ENCODE results near the gene NDNF.
A peak's percentile ranks its signal among the peaks of the same experiment; 100 is the strongest.

The NDNF gene

DNA sequence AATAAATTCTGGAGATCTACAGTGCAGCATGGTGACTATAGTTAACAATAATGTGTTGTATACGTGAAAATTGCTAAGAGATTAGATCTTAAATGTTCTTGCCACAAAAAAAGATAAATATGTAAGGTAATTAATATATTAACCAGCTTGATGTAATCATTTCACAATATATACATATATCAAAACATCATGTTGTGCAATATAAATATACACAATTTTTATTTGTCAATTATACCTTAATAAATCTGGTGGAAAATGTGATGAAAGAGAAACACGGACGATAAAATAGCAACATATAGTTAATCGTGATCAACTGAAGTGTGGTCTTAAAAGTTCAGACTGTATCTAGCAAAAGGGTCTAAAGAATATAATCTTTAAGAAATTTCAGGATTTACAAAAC, 16.5 kb upstream of the NDNF start:
- Mint-ChIP-seq H3K4me1 (no peaks in the 10 kb centered on the region), H3K27ac (no peak overlapping the region), H3K27me3 (no peaks in the 10 kb centered on the region), H3K9me3 (peaks cover 0 to 2% of the 10 kb centered on the region in 2 donors), H3K4me3 (no peak overlapping the region), H3K36me3 (no peaks in the 10 kb centered on the region)
- no peak for DNase-seq
- ATAC-seq (replicated peaks): no peak

- DNase-seq: no peak
- no peaks in the 10 kb centered on the region for H3K9me3 Mint-ChIP-seq
- H3K4me3 Mint-ChIP-seq: no peak overlapping the region
- no peak overlapping the region for H3K27ac Mint-ChIP-seq
- no peaks in the 10 kb centered on the region for H3K36me3 Mint-ChIP-seq
- ATAC-seq (replicated peaks): no peak
- H3K4me1 Mint-ChIP-seq: no peaks in the 10 kb centered on the region
- H3K27me3 Mint-ChIP-seq: peaks cover 10 to 18% of the 10 kb centered on the region in 2 donors
These were observed 7.0 kb upstream of the NDNF start for GRCh38 chr4:121079376-121079775.

- ATAC-seq (replicated peaks) (no peak), DNase-seq (no peak)
- Mint-ChIP-seq H3K27me3 (peaks cover 27 to 31% of the 10 kb centered on the region in 2 donors), H3K9me3 (no peaks in the 10 kb centered on the region), H3K4me1 (peaks cover 5 to 6% of the 10 kb centered on the region in 2 donors), H3K27ac (no peak overlapping the region), H3K4me3 (no peak overlapping the region), H3K36me3 (no peaks in the 10 kb centered on the region)
These were observed 5.2 kb upstream of the NDNF start for GRCh38 chr4:121077496-121077895.

- Mint-ChIP-seq H3K4me1 (peaks cover 9 to 12% of the 10 kb centered on the region in 2 donors), H3K36me3 (no peaks in the 10 kb centered on the region), H3K9me3 (no peaks in the 10 kb centered on the region), H3K4me3 (no peak overlapping the region), H3K27ac (no peak overlapping the region), H3K27me3 (peaks cover 34 to 36% of the 10 kb centered on the region in 2 donors)
- ATAC-seq (replicated peaks) (no peak), DNase-seq (no peak)
These were observed 4.1 kb upstream of the NDNF start for GRCh38 chr4:121076416-121076815.

DNA sequence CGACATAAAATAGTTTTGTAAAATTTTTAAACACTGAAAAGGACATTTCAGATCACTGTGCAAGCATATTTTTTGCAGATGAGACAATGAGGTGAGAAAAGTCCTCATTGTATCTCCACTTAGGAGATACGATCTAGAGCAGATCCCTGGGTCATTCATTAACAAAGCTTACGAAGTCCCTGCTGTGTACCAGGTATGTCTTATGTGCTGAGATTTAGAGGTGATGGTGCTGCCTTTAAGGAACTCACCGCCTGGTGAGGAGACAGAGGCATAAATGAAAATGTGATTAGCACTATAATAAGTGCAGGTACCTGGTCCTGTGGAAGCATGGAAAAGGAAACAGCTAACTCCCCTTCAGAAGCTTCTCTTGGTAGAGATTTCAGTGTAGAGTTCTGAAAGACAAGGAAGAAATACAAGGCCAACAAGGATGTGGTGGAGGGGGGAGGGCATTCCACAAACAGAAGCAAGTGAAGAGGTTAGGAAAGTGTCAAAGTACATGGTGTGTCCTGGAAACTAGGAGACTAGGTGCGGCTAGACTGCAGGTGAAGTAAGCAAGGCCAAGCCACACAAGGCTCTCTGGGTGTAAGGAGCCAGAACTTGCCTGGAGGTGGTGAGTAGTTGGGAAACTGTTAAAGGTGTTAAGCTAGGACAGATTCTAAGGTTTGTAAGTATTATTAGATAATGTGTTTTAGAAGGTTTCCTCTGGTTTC, 1.5 kb upstream of the NDNF start:
- no peak overlapping the region for H3K27ac Mint-ChIP-seq
- ATAC-seq (replicated peaks): no peak
- H3K4me1 Mint-ChIP-seq: peaks cover 13 to 17% of the 10 kb centered on the region in 2 donors
- peaks cover 49 to 62% of the 10 kb centered on the region in 2 donors for H3K27me3 Mint-ChIP-seq
- DNase-seq: no peak
- no peaks in the 10 kb centered on the region for H3K36me3 Mint-ChIP-seq
- H3K4me3 Mint-ChIP-seq: no peak overlapping the region
- no peaks in the 10 kb centered on the region for H3K9me3 Mint-ChIP-seq

DNA sequence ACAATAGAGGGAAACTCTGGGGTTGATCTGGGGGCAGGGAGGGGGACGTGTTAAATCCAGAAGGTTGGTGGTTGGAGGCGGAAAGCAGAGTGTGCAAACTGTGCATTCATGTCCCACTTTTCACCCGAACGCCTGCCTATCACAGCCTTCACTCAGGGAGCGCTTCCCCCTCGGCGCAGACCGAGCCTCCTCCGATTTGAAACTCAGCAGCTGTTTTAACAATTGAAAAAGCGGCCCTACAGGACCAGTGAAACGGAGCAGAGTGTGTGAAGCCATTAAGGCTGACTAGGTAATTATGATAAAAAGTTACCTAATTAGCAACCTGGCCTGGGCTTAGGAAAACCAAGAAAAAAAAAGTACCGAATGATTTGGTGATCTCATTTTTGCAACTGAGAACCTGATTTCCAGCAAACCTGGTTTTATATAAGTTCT, 685 bp upstream of the NDNF start:
- Mint-ChIP-seq H3K9me3 (no peaks in the 10 kb centered on the region), H3K27me3 (peaks cover 49 to 68% of the 10 kb centered on the region in 2 donors), H3K36me3 (no peaks in the 10 kb centered on the region), H3K27ac (no peak overlapping the region), H3K4me3 (peak overlapping the region; percentile 69 to 76), H3K4me1 (peaks cover 13 to 17% of the 10 kb centered on the region in 2 donors)
- ATAC-seq (replicated peaks) (no peak), DNase-seq (no peak)

DNA sequence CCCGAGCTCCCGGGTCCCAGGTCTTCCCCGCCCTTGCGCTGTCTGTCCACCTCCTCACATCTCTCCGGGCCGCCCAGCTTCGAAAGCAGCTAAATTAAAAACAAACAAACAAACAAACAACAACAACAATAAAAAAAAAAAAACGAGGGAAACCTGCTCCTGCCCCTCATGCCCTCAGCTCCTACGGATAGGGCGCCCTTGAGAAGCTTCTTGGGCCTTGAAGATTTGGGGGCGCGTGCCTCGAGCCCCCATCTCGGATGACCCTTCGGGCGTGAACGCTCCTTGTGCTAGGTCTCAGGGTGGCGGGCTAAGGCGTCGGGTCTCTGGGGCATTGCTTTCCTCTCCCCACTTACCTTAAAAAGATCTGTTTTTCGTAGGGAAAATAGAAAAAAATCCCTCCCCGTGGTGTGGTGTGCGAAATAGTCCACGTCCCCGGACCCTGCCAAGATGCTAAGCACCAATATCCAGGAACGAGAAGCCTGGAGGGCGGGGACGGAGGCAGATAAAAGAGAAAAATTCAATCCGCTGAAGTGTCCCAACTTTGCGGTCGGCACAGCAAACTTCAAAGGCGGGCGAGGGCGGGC, 603 bp downstream of the NDNF start:
- H3K4me3 Mint-ChIP-seq: peak overlapping the region; percentile 59 to 65
- DNase-seq: no peak
- H3K4me1 Mint-ChIP-seq: peaks cover 13 to 17% of the 10 kb centered on the region in 2 donors
- ATAC-seq (replicated peaks): no peak
- H3K27ac Mint-ChIP-seq: peak overlapping the region; percentile 65
- no peaks in the 10 kb centered on the region for H3K36me3 Mint-ChIP-seq
- peaks cover 46 to 69% of the 10 kb centered on the region in 2 donors for H3K27me3 Mint-ChIP-seq
- H3K9me3 Mint-ChIP-seq: no peaks in the 10 kb centered on the region

GRCh38 chr4:121070696-121071639, 1.4 kb downstream of the NDNF start:
- DNase-seq (no peak), ATAC-seq (replicated peaks) (peak in 1 of 2 donors; percentile 16)
- Mint-ChIP-seq H3K27ac (peak overlapping the region; percentile 65), H3K9me3 (no peaks in the 10 kb centered on the region), H3K27me3 (peaks cover 46 to 69% of the 10 kb centered on the region in 2 donors), H3K4me1 (peaks cover 13 to 17% of the 10 kb centered on the region in 2 donors), H3K36me3 (no peaks in the 10 kb centered on the region), H3K4me3 (peak overlapping the region; percentile 34 to 65)

DNA sequence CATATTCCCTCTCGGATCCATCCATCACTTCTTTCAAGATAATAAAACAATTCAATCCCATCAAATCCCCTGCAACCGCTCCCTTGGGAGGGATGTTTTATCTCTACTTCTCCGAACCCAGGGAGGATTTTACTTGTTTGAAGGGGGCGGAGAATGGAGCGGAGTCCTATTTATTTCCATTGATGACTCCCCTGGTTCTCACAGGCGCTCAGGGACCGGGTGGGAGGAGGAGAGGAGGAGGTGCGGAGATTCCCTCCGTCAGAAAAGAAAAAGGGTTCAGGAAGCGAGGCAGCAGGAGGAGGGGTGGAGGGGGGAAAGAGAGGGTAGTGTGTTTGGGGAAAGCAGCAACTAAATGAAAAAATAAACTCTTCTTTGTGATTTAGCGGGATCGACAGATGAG, 2.1 kb downstream of the NDNF start:
- Mint-ChIP-seq H3K4me1 (peaks cover 13 to 17% of the 10 kb centered on the region in 2 donors), H3K9me3 (no peaks in the 10 kb centered on the region), H3K36me3 (no peaks in the 10 kb centered on the region), H3K27ac (no peak overlapping the region), H3K4me3 (peak overlapping the region in 1 of 2 donors; percentile 2), H3K27me3 (peaks cover 46 to 69% of the 10 kb centered on the region in 2 donors)
- DNase-seq: no peak
- ATAC-seq (replicated peaks): no peak

GRCh38 chr4:121069430-121069829, 2.9 kb downstream of the NDNF start:
- ATAC-seq (replicated peaks): no peak
- no peak overlapping the region for H3K27ac Mint-ChIP-seq

DNA sequence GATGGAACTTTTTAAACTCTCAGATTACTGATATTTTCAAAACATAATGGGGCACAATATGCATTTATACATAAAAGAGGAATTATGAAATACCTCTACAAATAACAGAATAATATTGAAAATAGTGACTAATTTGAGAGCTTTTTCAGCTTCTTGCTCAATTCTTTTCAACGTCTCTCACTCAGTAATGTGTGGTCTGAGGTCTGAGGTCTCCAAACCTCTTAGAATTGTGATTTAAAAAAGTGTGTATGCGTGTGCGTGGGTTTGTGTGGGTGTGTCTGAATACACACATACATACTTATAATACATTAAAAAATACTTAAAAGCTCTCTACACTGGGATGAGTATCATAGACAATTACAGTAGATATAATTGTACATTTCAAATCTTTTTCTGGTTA, 7.9 kb downstream of the NDNF start:
- no peak for ATAC-seq (replicated peaks)
- no peak for DNase-seq

More at GRCh38 chr4:121069430-121069829, 2.9 kb downstream of the NDNF start:
- peaks cover 41 to 64% of the 10 kb centered on the region in 2 donors for H3K27me3 Mint-ChIP-seq
- H3K36me3 Mint-ChIP-seq: no peaks in the 10 kb centered on the region
- H3K9me3 Mint-ChIP-seq: no peaks in the 10 kb centered on the region
- DNase-seq: no peak
- H3K4me1 Mint-ChIP-seq: peaks cover 13 to 17% of the 10 kb centered on the region in 2 donors
- no peak overlapping the region for H3K4me3 Mint-ChIP-seq

GRCh38 chr4:121062521-121062920, 9.8 kb downstream of the NDNF start:
- Mint-ChIP-seq H3K27me3 (peaks cover 0 to under 1% of the 10 kb centered on the region in 2 donors), H3K27ac (no peak overlapping the region), H3K36me3 (no peaks in the 10 kb centered on the region), H3K4me3 (no peak overlapping the region), H3K4me1 (no peaks in the 10 kb centered on the region), H3K9me3 (no peaks in the 10 kb centered on the region)
- no peak for DNase-seq
- no peak for ATAC-seq (replicated peaks)

More for the DNA sequence above, 7.9 kb downstream of the NDNF start:
- no peaks in the 10 kb centered on the region for H3K9me3 Mint-ChIP-seq
- H3K4me1 Mint-ChIP-seq: no peaks in the 10 kb centered on the region
- H3K27me3 Mint-ChIP-seq: peaks cover 4 to 18% of the 10 kb centered on the region in 2 donors
- H3K27ac Mint-ChIP-seq: no peak overlapping the region
- H3K36me3 Mint-ChIP-seq: no peaks in the 10 kb centered on the region
- no peak overlapping the region for H3K4me3 Mint-ChIP-seq

DNA sequence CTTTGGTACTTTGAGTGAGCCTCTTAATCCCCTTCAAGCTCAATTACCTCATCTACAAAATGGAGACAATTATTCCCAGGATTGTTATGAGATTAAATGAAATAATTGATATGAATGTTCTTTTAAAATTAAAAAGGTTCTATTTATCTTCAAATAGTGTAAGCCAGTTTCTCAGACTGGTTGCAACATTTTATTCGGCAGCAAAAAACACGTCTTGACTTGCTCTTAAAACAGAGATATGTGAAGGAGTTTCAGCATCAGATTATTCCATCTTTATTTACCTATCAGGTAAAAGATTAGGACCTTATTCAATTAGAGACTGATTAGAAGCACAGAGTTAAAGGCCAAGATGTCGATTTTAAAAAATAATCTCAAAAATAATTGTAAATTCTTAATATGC, 10.5 kb downstream of the NDNF start:
- H3K4me1 Mint-ChIP-seq: no peaks in the 10 kb centered on the region
- H3K36me3 Mint-ChIP-seq: no peaks in the 10 kb centered on the region
- DNase-seq: no peak
- no peak for ATAC-seq (replicated peaks)
- H3K27ac Mint-ChIP-seq: no peak overlapping the region
- H3K9me3 Mint-ChIP-seq: no peaks in the 10 kb centered on the region
- no peak overlapping the region for H3K4me3 Mint-ChIP-seq
- no peaks in the 10 kb centered on the region for H3K27me3 Mint-ChIP-seq

DNA sequence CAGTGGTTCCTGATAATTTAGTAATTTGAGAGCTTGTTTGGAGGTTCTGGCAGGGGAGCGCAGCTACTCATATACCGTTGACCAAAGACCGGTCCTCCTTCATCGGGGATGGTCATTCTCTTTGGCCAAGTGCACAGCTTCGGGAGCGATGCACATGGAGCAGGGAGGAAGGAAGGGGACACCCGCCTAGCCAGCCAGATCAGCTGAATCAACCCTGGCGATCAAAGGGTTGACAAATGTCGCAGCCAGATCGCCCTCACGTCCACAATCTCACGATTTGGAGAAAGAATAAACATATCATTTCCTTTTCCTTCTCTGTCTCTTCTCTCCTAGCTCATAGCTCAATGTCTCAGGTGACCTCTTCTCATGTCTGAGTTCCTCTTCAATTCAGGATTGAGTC, 11.1 kb downstream of the NDNF start:
- H3K27ac Mint-ChIP-seq: no peak overlapping the region
- no peaks in the 10 kb centered on the region for H3K27me3 Mint-ChIP-seq
- no peak overlapping the region for H3K4me3 Mint-ChIP-seq
- no peaks in the 10 kb centered on the region for H3K36me3 Mint-ChIP-seq
- ATAC-seq (replicated peaks) (no peak), DNase-seq (no peak)
- H3K4me1 Mint-ChIP-seq: no peaks in the 10 kb centered on the region
- H3K9me3 Mint-ChIP-seq: no peaks in the 10 kb centered on the region
